Loucy (cell line): Measurements from ENCODE around the gene UTP14A.

ENCODE experiments used
- H2AFZ ChIP-seq: fragments of 200-600 bp; sonication (generic); 2 replicates; pipeline ENCODE4 v1.6.0; 2016; ENCODE audit warnings: antibody characterized with exemption, mild to moderate bottlenecking, low read length, moderate library complexity
- H3F3A ChIP-seq: fragments of 200-600 bp; 2 replicates; pipeline ENCODE4 v1.6.0; 2016; ENCODE audit warnings: antibody characterized with exemption, low read depth, mild to moderate bottlenecking
- H3K27me3 ChIP-seq: fragments of 200-600 bp; sonication (generic); 2 replicates; pipeline ENCODE4 v1.6.1; 2014; ENCODE audit warnings: low read length, mild to moderate bottlenecking; ENCODE audit not compliant: insufficient read depth, poor library complexity, severe bottlenecking
- H3K36me3 ChIP-seq: fragments of 200-600 bp; sonication (generic); 2 replicates; pipeline ENCODE4 v1.6.1; 2016; ENCODE audit warnings: low read length; ENCODE audit not compliant: insufficient read depth
- H3K4me1 ChIP-seq: fragments of 200-600 bp; sonication (generic); 2 replicates; pipeline ENCODE4 v1.5.1; 2014; ENCODE audit warnings: low read length, mild to moderate bottlenecking; ENCODE audit not compliant: insufficient read depth, poor library complexity, severe bottlenecking
- H3K4me2 ChIP-seq: fragments of 200-600 bp; sonication (generic); 2 replicates; pipeline ENCODE4 v1.6.0; 2014; ENCODE audit warnings: antibody characterized with exemption, low read length, low read depth, mild to moderate bottlenecking; ENCODE audit not compliant: poor library complexity, severe bottlenecking
- H3K4me3 ChIP-seq: fragments of 200-600 bp; sonication (generic); 2 replicates; pipeline ENCODE4 v1.5.1; 2014; ENCODE audit warnings: low read length, mild to moderate bottlenecking, mixed read lengths; ENCODE audit not compliant: poor library complexity, severe bottlenecking
- H3K79me2 ChIP-seq: fragments of 200-600 bp; sonication (generic); 2 replicates; pipeline ENCODE4 v1.6.1; 2014; ENCODE audit warnings: low read length; ENCODE audit not compliant: insufficient read depth
- H3K9ac ChIP-seq: fragments of 200-600 bp; sonication (generic); 2 replicates; pipeline ENCODE4 v1.6.0; 2014; ENCODE audit warnings: mild to moderate bottlenecking, low read depth, low read length, moderate library complexity; ENCODE audit not compliant: poor library complexity, severe bottlenecking
- H3K9me2 ChIP-seq: fragments of 200-600 bp; sonication (generic); replicated peaks from 2 replicates; pipeline ENCODE4 v1.6.1; 2016; ENCODE audit warnings: low read depth, low read length, mixed read lengths
- H3K9me3 ChIP-seq: fragments of 200-600 bp; sonication (generic); 2 replicates; pipeline ENCODE4 v1.6.1; 2014; ENCODE audit warnings: mild to moderate bottlenecking, antibody characterized with exemption, low read length, low read depth; ENCODE audit not compliant: insufficient read depth
- H4K20me1 ChIP-seq: fragments of 200-600 bp; sonication (generic); 2 replicates; pipeline ENCODE4 v1.6.0; 2014; ENCODE audit warnings: antibody characterized with exemption, low read length, mild to moderate bottlenecking; ENCODE audit not compliant: insufficient read depth, poor library complexity, severe bottlenecking
- CTCF ChIP-seq: fragments of 200-600 bp; sonication (generic); conservative IDR thresholded peaks from 2 replicates; pipeline ENCODE4 v1.5.1; 2014; ENCODE audit warnings: mild to moderate bottlenecking, antibody characterized with exemption, low read length
- EZH2phosphoT487 ChIP-seq: fragments of 200-600 bp; IDR thresholded peaks from 2 replicates; pipeline ENCODE4 v1.6.1; 2018; ENCODE audit warnings: antibody characterized with exemption, mild to moderate bottlenecking, moderate library complexity, borderline replicate concordance

The UTP14A gene

GRCh38 chrX:129965166-129965565 lies 59.2 kb downstream of the UTP14A start:
- Histone ChIP-seq H3K9me3 (no peaks in the 10 kb centered on the region), H2AFZ (no peak overlapping the region), H3F3A (no peaks in the 10 kb centered on the region), H3K4me2 (no peak overlapping the region), H3K4me3 (no peak overlapping the region), H3K9ac (no peak overlapping the region), H3K9me2 (no peaks in the 10 kb centered on the region), H3K36me3 (no peaks in the 10 kb centered on the region), H4K20me1 (no peaks in the 10 kb centered on the region), H3K79me2 (no peaks in the 10 kb centered on the region), H3K27me3 (no peaks in the 10 kb centered on the region), H3K4me1 (peaks cover 6% of the 10 kb centered on the region)
- TF ChIP-seq EZH2phosphoT487 (no peak), CTCF (no peak)

- Histone ChIP-seq H3K36me3 (no peaks in the 10 kb centered on the region), H3K9ac (no peak overlapping the region), H3K79me2 (no peaks in the 10 kb centered on the region), H3K4me1 (no peaks in the 10 kb centered on the region), H3F3A (no peaks in the 10 kb centered on the region), H2AFZ (no peak overlapping the region), H3K4me3 (no peak overlapping the region), H3K4me2 (no peak overlapping the region), H3K9me3 (no peaks in the 10 kb centered on the region), H4K20me1 (no peaks in the 10 kb centered on the region), H3K9me2 (no peaks in the 10 kb centered on the region), H3K27me3 (no peaks in the 10 kb centered on the region)
- TF ChIP-seq CTCF (no peak), EZH2phosphoT487 (no peak)
Observed at GRCh38 chrX:129968968-129969367, 63.0 kb downstream of the UTP14A start.

- H3K9me3 ChIP-seq = no peaks in the 10 kb centered on the region
- H4K20me1 ChIP-seq = no peaks in the 10 kb centered on the region
- no peak for TF ChIP-seq CTCF
- no peak for TF ChIP-seq EZH2phosphoT487
- no peaks in the 10 kb centered on the region for H3K36me3 ChIP-seq
- no peak overlapping the region for H3K4me3 ChIP-seq
- peak overlapping the region; percentile 73 for H3K9ac ChIP-seq
- no peaks in the 10 kb centered on the region for H3K27me3 ChIP-seq
- peaks cover 30% of the 10 kb centered on the region for H3K4me1 ChIP-seq
- H3K79me2 ChIP-seq = no peaks in the 10 kb centered on the region
- no peak overlapping the region for H2AFZ ChIP-seq
- no peaks in the 10 kb centered on the region for H3K9me2 ChIP-seq
- peak overlapping the region; percentile 27 for H3K4me2 ChIP-seq
- peaks cover 3% of the 10 kb centered on the region; the same call in 1 of the 2 replicates for H3F3A ChIP-seq
Observed at GRCh38 chrX:129976441-129976840, 70.5 kb downstream of the UTP14A start.
